ENCODE data around the gene AP2A1. TPM values are rescaled to one million over a fixed set of nuclear protein-coding genes. Genes with fewer than 3 reads are reported as not detected.

The AP2A1 gene
- polyA plus RNA-seq, 1 experiment, result 59.1 TPM

- TF ChIP-seq CTCF (IDR thresholded peaks at IDR 0.05; ENCODE audit: low read depth, low read length), result no peak
- Histone ChIP-seq H3K4me3 (ENCODE audit: low read depth, low read length) (no peak overlapping the region), H3K27me3 (ENCODE audit: control insufficient read depth, insufficient read depth, low read length) (no peaks in the 10 kb centered on the region), H3K27ac (ENCODE audit: low read depth, low read length) (no peak overlapping the region), H3K9me3 (ENCODE audit: control insufficient read depth, insufficient read depth, low read length) (no peaks in the 10 kb centered on the region; the same call in 1 of the 2 replicates)
- ChIA-PET POLR2A (no interaction called here), CTCF (no interaction called here)
- no peak for DNase-seq (ENCODE audit: low read depth, low spot score)
These were observed 62.9 kb downstream of the AP2A1 start for GRCh38 chr19:49829721-49830120.

GRCh38 chr19:49830766-49831165 lies 64.0 kb downstream of the AP2A1 start:
- ChIA-PET CTCF (no interaction called here), POLR2A (no interaction called here)
- H3K9me3 ChIP-seq (ENCODE audit: control insufficient read depth, insufficient read depth, low read length), result no peaks in the 10 kb centered on the region; the same call in 1 of the 2 replicates
- no peak overlapping the region for H3K27ac ChIP-seq (ENCODE audit: low read depth, low read length)
- no peak for TF ChIP-seq CTCF (IDR thresholded peaks at IDR 0.05; ENCODE audit: low read depth, low read length)
- no peak for DNase-seq (ENCODE audit: low read depth, low spot score)
- H3K4me3 ChIP-seq (ENCODE audit: low read depth, low read length), result no peak overlapping the region
- H3K27me3 ChIP-seq (ENCODE audit: control insufficient read depth, insufficient read depth, low read length), result no peaks in the 10 kb centered on the region

- no peak for TF ChIP-seq CTCF (IDR thresholded peaks at IDR 0.05; ENCODE audit: low read depth, low read length)
- no peaks in the 10 kb centered on the region for H3K27me3 ChIP-seq (ENCODE audit: control insufficient read depth, insufficient read depth, low read length)
- H3K4me3 ChIP-seq (ENCODE audit: low read depth, low read length), result no peak overlapping the region
- H3K27ac ChIP-seq (ENCODE audit: low read depth, low read length), result no peak overlapping the region
- H3K9me3 ChIP-seq (ENCODE audit: control insufficient read depth, insufficient read depth, low read length), result no peaks in the 10 kb centered on the region; the same call in 1 of the 2 replicates
- ChIA-PET CTCF (no interaction called here), POLR2A (no interaction called here)
- no peak for DNase-seq (ENCODE audit: low read depth, low spot score)
These were observed 64.8 kb downstream of the AP2A1 start for GRCh38 chr19:49831592-49831991.

DNA sequence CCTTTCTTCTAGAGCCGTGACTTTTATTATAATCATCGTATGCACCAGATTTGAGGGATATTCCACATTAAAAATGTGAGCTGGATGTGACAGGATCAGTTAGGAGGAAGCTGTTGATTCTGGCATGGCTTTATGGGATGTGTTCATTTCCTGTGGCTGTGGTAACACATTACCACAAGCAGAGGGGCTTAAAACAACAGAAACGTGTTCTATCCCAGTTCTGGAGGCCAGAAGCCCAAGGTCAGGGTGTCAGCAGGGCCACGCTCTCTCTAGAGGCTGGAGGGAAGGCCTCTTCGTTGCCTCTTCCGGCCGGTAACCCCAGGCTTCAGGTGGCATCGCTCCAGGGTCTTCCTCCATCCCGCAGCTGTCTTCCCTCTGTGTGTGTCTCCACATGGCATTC lies 65.8 kb downstream of the AP2A1 start:
- no peak for DNase-seq (ENCODE audit: low read depth, low spot score)
- TF ChIP-seq CTCF (IDR thresholded peaks at IDR 0.05; ENCODE audit: low read depth, low read length), result no peak
- H3K9me3 ChIP-seq (ENCODE audit: control insufficient read depth, insufficient read depth, low read length), result no peaks in the 10 kb centered on the region; the same call in 1 of the 2 replicates
- CTCF ChIA-PET, result no interaction called here
- no peaks in the 10 kb centered on the region for H3K27me3 ChIP-seq (ENCODE audit: control insufficient read depth, insufficient read depth, low read length)
- POLR2A ChIA-PET, result no interaction called here
- H3K27ac ChIP-seq (ENCODE audit: low read depth, low read length), result no peak overlapping the region
- no peak overlapping the region for H3K4me3 ChIP-seq (ENCODE audit: low read depth, low read length)

DNA sequence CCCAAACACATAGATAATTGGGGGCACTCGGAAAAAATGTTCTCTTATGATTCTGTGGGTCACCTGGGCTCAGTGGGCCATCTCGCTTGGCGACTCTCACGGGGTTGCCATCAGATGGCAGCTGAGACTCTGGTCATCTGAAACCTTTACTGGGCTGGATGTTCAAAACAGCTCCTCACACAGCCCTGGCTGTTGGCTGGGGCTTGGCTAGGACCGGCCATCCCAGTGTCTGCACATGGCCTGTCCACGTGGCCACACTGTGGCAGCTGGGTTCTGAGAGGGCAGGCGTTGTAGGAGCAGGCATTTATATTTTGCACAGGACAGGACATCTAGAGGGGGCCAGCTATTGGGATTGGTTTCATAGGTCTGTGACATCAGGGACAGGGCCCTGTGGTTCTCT lies 66.8 kb downstream of the AP2A1 start:
- Histone ChIP-seq H3K9me3 (ENCODE audit: control insufficient read depth, insufficient read depth, low read length) (no peaks in the 10 kb centered on the region; the same call in 1 of the 2 replicates), H3K27me3 (ENCODE audit: control insufficient read depth, insufficient read depth, low read length) (no peaks in the 10 kb centered on the region), H3K27ac (ENCODE audit: low read depth, low read length) (no peak overlapping the region), H3K4me3 (ENCODE audit: low read depth, low read length) (no peak overlapping the region)
- POLR2A ChIA-PET, result no interaction called here
- CTCF ChIA-PET, result no interaction called here
- no peak for TF ChIP-seq CTCF (IDR thresholded peaks at IDR 0.05; ENCODE audit: low read depth, low read length)
- DNase-seq (ENCODE audit: low read depth, low spot score), result no peak
